Measurements from ENCODE around the gene AP3D1.
"Not testable (repeated sequence)": the region's sequence is repeated elsewhere in the genome, so short reads cannot be mapped to it uniquely, and the experiment has no call there.

Gene AP3D1

DNA sequence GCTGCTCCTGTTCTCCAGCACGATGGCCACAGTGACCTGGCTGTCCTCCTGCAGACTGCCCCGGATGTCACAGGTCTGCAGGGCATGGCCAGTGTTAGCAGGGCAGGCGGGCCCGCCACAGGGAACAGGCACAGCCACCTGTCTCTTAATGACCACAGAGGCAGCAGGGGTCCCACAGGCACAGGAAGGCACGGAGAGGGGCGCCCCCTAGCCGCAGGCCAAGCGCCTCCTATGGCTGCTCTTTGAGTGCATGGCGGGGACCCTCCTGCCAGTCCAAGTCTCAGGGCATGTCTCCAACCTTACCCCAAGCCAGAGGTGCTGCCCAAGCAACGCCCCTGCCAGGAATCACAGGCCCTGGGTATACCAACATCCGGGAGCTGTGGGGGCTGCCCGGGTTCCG is 40.5 kb downstream of the AP3D1 start:
- DNase-seq (ENCODE audit: low read depth in 2 of 2): no peak

DNA sequence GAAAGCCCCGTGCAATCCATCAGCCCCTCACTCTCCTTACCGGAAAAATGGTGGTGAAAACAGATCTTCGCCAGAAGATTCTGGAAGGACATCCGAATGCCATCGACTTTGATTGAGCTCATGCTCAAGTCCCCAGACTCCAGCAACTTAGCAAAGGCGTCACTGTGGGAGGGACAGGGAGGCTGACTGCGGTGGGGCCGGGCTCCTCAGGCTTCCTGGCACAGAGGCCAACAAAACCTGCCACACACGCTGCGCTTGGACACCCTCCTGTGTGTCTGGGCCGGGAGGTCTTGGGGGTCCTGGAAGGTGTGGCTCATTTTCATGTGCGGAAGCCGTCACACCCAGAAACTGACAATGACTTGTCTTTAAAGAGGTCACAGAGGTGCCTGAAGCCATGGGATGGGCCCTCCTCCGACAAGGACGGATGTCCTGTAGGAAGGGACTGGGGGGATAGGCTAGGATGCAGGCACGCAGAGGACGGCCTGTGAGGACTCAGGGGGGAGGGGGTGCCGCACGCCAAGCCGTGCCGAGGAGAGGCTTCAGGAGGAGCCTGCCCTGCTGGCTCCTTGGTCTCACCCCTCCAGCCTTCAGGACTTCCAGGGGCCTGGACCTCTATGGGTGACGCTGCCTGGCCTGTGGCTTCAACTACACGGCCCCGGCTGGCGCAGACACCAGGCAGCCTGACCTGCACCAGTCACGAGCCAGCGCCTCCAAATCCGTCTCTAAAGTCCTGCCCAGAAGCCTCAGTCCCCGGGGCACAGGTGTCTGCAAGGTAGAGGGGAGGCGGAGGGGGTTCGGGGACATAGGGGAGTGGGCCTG is 42.1 kb downstream of the AP3D1 start:
- no peak for DNase-seq (ENCODE audit: low read depth in 2 of 2)

DNA sequence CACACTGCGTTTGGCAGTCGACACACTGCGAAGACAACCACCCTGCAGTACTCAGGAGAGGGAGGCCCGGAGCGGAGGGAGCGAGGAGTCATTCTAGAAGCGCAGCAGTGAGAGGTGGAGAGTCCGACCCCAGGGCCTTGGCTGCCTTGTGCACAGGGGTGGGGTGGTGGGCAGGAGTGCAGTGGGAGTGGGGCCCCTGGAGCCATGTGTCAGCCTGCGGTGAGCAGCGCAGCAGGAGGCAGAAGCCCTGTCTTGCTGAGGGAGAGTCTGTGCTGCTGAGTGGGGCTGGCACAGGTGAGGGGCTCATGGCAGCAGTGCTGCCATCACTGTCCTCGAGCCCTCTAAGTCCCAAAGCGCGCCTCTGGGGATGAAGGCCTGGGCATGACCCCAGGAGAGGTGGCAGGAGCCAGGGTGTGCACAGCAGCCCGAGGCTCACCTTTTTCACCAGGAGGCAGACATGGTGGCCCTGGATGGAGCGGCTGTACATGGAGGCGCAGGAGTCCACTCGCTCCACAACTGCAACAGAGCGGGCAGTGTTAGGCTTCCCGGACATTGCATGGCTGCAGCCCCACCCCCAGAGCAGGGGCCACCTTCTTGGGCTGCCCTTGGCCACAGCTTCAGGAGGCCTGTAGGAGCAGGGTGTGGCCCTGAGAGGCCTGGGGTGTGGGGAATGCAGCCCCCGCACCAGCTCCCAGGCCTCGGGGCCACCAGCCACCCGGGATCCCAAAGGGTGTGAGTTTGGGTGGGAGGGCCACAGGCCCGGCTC is 42.9 kb downstream of the AP3D1 start:
- no peak for DNase-seq (ENCODE audit: low read depth in 2 of 2)

DNA sequence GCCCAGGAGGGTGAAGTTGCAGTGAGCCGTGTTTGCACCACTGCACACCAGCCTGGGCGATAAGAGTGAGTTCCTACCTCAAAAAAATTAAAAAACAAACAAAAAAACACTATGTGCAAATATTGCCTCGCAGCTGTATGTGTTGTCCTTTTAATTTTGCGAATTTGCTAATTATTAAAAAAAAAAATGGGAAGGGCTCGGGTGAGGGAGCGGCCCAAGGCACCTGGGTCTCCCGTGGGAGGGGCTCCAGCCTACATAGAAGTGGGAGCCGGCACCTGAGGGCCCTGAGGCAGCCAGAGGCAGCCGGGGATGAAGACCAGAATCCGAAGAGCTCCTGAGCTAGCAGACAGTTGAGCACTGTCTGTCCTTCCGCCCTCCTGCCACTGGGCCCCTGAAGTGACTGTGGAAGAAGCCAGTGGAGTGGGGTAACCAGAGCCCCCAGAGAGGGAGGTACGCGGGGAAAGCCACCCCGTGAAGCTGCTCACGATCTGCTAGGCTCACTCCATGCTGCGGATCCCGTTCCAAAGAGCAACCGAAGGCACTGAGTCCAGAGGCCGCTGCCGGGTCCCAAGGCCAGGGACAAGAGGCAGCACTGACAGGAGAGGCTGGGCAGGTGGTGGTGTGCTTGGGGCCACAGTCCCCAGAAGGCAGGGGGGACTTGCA is 48.2 kb downstream of the AP3D1 start:
- DNase-seq (ENCODE audit: low read depth in 2 of 2): no peak

DNA sequence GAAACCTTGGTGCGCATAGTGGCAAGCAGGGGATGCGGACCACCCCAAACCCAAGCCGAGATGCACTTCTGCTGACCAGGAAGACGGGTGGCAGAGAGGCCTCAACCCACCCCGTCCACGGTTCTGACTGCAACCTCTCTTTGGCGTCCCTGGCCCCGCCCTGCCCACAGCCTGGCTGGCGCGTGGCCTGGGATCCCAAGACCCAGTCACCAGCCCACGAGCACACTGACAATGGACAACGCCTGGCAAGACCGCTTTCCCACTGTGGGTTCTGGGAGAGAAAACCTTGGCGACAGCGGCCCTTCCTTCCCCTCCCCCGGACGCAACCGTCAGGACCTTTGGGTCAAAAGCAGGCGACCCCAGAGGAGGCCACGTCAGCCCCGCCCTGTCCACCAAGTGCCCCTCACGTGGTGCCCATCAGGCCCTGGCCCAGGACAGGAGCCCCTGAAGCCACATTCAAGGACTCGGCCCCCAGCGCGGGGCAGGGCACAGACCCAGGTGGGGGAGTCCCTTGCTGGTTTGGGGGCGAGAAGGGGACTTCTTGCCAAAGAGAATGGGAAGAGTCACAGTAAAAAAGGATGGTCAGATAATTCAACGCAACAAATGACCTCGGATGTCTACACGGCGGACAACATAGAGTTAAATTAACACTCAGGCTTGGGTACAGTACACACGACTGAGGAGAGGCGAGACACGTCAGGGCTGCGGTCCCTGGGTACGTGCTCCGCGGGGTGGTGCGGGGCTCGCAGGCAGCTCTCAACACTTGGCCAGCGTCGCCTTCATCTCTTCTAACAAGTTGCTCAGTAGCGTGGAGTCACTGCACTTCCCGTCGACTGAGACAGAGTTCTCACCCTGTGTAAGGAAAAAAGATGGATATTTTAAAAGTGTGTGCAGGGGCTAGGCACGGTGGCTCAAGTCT is 49.7 kb downstream of the AP3D1 start:
- no peak for DNase-seq (ENCODE audit: low read depth in 2 of 2)

DNA sequence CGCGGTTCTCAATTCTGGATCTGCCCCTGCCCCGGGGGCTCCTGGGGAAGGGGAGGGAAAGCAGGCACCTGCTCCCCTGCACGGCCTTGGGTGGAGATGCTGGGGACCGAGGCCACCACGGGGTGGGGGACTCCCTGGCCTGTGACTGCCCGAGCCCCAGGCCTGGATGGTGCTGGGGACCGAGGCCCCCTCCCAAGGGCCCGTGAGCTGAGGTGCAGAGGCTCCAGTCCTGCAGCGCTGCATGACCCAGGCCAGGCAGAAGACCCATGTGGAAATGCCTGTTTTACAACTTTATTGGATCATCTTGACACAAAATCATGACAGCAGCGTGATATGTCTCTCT is 50.7 kb downstream of the AP3D1 start:
- DNase-seq (ENCODE audit: low read depth in 2 of 2): no peak

DNA sequence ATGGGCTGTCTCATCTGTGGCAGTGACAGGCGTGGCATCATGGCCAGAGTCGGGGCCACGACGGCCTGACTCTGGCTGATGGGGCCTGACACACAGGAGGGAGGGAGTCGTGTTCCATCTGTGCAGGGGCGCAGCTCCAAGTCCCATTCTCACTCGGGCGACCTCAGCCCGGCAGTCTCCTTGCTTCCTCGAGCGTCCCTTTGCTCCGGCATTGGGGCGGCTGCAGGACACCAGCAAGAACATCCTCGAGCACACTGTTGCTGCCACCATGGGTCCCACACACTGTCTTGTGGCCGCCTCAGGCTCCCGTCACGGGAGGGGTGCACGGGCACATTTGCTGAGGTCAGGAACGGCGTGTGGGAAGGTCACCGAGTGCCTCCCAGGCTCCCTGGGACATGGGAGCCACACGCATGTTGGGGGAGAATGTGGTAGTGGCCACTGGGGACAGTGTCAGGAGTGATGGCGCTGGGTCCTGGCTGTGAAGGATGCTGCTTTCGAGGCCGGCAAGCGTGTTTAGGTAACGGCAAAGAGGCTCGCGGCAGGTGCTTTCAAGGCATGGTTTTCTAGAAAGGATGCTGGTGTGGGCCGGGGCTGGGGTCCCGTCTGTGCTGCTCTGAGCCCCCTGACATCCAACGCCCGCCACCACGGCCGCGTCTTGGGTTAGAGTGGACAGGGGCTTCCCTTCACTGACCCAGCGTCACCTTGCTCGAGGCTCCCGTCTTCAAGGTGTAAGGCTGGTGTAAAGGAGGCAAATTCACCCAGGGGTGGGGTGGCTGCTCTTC is 51.2 kb downstream of the AP3D1 start:
- no peak for DNase-seq (ENCODE audit: low read depth in 2 of 2)

DNA sequence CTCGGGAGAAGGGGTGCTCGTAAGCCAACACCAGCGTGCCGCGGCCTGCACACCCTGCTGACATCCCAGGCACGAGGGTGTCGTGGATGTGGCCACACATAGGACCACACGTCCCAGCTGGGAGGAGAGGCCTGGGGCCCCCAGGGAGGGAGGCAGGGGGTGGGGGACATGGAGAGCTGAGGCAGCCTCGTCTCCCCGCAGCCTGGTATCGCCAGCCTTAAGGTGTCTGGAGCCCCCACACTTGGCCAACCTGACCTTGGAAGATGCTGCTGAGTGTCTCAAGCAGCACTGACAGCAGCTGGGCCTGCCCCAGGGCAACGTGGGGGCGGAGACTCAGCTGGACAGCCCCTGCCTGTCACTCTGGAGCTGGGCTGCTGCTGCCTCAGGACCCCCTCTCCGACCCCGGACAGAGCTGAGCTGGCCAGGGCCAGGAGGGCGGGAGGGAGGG is 52.3 kb downstream of the AP3D1 start:
- DNase-seq (ENCODE audit: low read depth in 2 of 2): no peak

DNA sequence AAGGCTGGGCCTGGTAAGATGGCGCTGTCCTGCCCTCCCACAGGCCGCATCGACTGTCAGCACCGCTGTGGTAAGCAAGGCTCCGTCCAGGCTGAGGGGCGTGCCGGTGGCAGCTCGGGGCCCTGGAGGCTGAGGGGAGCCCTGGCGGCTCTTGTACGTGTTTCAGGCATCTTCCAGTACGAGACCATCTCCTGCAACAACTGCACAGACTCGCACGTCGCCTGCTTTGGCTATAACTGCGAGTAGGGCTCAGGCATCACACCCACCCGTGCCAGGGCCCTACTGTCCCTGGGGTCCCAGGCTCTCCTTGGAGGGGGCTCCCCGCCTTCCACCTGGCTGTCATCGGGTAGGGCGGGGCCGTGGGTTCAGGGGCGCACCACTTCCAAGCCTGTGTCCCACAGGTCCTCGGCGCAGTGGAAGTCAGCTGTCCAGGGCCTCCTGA is 53.5 kb downstream of the AP3D1 start:
- no peak for DNase-seq (ENCODE audit: low read depth in 2 of 2)

DNA sequence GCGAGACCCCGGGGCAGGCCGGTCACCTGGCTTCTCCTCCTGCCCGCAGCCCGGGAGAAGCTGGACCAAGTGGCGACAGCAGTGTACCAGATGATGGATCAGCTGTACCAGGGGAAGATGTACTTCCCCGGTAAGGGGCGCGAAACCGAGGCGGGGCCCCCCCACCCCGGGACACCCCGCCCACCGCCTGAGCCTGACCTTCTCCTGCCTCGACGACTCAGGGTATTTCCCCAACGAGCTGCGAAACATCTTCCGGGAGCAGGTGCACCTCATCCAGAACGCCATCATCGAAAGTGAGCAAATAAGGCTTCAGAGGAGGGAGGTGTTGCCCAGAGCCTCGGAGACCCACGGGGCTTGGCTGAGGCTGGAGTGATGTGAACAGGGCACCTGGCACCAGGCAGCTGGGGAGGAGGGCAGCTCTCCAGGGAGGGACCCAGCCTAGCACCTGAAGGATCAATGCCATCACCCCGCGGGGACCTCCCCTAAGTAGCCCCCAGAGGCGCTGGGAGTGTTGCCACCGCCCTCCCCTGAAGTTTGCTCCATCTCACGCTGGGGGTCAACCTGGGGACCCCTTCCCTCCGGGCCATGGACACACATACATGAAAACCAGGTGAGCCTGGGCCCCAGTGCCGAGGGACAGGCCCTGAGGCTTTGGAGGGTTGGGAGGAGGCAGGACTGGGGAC is 54.0 kb downstream of the AP3D1 start:
- no peak for DNase-seq (ENCODE audit: low read depth in 2 of 2)

DNA sequence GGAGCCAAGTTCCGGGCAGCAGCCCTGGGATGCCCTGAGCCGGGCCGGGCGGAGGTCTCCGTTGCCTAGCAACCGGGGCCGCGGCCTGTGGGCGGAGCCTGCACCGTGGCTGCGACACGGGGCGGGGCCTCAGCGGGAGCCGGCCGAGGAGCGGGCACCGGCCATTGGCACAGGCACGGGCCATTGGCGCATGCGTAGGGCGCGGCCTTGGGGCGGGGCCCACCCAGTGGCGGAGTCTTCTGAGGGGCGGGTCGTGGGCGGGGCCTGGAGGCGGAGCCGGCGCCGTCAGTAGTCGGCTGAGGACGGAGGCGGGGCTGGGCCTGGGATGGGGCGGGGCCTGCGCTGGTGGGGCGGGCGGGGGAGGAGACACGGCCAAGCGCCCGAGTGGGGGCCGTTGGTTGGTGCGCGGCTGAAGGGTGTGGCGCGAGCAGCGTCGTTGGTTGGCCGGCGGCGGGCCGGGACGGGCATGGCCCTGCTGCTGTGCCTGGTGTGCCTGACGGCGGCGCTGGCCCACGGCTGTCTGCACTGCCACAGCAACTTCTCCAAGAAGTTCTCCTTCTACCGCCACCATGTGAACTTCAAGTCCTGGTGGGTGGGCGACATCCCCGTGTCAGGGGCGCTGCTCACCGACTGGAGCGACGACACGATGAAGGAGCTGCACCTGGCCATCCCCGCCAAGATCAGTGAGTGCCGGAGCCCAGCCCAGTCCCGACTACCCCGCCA is 54.7 kb downstream of the AP3D1 start, which contains the start of gene IZUMO4:
Gene IZUMO4 (plus strand): TSS at position 436 of the 723 bp plus-strand sequence. CDS start 31 bp downstream, at position 467.
- DNase-seq (ENCODE audit: low read depth in 2 of 2): peak; percentile 100

DNA sequence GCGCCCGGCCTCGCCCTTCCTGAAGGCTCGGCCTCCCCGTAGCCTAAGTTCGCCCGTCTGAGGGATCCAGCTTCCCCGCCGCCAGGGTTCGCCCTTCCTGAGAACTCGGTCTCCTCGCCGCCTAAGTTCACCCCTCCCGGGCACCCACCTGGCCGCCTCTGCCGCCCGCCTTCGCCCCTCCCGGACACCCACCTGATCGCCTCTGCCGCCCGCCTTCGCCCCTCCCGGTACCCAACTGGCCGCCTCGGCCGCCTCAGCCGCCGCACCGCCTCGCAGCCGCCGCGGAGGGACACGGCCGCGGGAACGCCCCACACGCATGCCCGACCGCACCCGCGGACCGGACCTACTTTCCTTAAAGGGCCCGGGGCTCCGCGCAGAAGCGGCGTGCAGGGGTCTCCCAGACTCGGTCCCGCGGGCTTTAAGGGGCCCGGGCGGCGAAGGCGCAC is 55.3 kb downstream of the AP3D1 start, which contains the start of gene MOB3A:
Gene MOB3A (minus strand): TSS at position 293 of the 446 bp plus-strand sequence. CDS start 17,766 bp downstream, outside the sequence.
- DNase-seq (ENCODE audit: low read depth in 2 of 2): no peak

DNA sequence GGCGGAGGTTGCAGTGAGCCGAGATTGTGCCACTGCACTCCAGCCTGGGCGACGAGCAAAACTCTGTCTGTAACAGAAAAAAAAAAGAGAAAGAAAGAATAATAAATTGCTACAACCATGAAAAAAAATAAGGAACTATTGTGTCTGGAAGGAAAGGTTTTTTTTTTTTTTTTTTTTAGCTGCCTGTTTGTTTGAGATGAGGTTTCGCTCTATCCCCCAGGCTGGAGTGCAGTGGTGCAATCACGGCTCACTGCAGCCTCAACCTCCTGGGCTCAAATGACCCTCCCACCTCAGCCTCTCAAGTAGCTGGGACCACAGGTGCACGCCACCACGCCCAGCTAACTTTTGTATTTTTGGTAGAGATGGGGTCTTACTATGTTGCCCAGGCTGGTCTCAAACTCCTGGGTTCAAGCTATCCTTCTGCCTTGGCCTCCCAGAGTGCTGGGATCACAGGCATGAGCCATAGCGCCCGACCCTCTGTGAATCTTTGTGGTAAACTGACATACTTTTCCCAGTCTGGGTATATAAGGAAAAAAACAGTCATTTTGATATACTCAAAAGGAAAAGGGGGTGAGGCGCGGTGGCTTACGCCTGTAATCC is 59.3 kb downstream of the AP3D1 start:
- DNase-seq (ENCODE audit: low read depth in 2 of 2): not testable (repeated sequence)

DNA sequence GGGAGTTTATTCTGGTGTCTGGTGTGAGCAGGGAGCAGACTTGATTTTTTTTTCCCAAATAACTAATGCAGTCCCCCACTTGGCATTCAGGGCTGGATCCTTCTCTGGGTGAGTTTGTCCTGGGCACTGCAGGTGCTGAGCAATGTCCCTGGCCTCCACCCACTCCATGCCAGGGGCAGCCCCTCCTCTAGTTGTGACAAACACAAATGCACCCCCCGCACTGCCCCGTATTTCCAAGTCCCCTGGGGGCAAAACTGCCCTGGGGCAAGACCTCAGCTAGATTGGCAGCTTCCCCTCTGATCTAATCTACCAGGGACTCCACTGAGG is 61.7 kb downstream of the AP3D1 start:
- DNase-seq (ENCODE audit: low read depth in 2 of 2): no peak

DNA sequence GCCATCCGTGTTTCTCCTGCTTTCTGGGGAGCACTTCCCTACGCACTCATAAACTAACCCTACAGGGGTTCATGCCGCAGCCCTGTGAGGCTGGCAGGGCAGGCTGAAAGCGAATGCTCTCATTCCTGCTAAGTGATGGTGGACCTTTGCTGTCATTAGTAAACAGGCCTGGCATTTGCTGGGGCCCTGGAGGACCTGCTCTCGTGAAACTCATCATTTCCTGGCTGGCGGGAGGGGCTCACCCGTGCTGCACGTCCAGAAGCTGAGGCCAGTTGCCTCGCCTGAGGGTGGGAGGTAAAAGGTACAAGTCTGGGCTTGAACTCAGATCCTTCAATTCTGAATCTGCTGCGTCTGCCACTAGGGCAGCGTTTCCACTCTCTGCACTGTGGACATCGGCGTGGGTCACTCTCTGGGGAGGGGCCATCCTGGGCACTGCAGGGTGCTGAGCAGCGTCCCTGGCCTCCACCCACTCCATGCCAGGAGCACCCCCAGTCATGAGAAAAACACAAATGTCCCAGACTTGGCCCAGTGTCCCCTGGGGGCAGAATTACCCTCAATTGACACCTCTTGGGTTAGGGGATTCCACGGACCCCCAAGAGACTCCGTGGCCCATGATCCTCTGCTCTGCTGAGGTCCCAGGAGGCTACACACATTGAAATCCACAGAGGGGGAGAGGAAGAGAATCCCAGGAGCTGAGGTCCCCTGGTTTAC is 62.2 kb downstream of the AP3D1 start:
- DNase-seq (ENCODE audit: low read depth in 2 of 2): no peak

DNA sequence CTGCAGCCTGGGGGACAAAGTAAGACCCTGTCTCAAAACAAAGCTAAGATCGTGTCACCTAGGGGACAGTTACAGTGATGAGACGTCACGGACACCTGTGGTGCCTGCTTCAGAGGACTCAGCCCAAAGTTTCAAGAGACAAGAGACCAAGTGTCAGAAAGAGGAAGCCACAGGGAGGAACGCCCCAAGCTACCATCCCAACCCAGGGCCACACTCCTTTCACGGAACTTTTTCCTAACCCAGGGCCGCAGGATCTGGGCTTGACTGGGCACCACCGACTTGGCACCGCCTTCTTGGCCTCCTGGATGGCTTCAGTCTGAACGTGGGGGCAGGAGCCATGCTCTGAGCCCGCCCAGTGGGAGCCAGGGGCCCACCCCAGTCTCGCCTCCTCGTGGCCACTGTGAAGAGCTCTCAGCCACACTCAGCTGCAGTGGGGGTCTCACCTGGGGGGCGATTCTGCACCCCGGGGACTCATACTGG is 63.7 kb downstream of the AP3D1 start:
- no peak for DNase-seq (ENCODE audit: low read depth in 2 of 2)

DNA sequence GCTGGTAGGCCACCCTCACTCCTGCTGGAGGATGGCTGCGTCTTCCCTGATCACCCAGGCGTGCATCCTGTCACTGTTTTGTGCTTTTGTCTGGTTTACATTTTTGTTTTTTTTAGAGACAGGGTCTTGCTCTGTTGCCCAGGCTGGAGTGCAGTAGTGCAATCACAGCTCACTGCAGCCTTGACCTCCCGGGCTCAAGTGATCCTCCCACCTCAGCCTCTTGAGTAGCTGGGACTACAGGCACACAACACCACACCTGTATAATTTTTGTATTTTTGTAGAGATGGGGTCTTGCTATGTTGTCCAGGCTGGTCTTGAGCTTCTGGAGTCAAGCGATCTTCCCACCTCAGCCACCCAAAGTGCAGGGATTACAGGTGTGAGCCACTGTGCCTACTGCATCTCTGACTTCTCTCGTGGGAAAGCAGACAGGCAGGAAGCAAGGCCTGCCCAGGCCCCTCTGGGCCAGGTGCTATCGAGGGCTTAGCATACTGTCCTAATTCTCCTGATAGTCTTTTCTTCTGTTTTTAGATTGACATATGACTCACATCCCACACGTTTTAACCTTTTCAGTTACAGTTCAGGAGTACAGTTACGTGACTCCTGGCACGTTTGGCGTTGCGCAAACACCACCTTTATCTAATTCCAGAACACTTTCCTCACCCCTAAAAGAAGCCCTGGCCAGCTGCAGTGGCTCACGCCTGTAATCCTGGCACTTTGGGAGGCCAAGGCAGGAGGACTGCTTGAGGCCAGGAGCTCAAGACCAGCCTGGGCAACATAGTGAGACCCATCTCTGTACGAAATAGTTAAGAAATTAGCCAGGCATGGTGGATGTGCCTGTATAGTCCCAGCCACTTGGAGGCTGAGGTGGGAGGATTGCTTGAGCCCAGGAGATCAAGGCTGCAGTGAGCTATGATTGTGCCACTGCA is 64.4 kb downstream of the AP3D1 start:
- not testable (repeated sequence) for DNase-seq (ENCODE audit: low read depth in 2 of 2)

Data from stimulated activated CD8-positive, alpha-beta memory T cell treated with anti-CD3 and anti-CD28 coated beads, Interleukin-7, amount 100 ng/mL, for 1 hour (primary cell).